NCI-H2196 treated with DMSO at 0.1 percent for 48 hours (cell line): ENCODE measurements around the gene C16orf89.

Source experiments
- DNase-seq: peaks from one replicate; lab custom pipeline; 2025; ENCODE audit not compliant: unreplicated experiment; lab: John Stamatoyannopoulos, UW

Gene C16orf89

DNA sequence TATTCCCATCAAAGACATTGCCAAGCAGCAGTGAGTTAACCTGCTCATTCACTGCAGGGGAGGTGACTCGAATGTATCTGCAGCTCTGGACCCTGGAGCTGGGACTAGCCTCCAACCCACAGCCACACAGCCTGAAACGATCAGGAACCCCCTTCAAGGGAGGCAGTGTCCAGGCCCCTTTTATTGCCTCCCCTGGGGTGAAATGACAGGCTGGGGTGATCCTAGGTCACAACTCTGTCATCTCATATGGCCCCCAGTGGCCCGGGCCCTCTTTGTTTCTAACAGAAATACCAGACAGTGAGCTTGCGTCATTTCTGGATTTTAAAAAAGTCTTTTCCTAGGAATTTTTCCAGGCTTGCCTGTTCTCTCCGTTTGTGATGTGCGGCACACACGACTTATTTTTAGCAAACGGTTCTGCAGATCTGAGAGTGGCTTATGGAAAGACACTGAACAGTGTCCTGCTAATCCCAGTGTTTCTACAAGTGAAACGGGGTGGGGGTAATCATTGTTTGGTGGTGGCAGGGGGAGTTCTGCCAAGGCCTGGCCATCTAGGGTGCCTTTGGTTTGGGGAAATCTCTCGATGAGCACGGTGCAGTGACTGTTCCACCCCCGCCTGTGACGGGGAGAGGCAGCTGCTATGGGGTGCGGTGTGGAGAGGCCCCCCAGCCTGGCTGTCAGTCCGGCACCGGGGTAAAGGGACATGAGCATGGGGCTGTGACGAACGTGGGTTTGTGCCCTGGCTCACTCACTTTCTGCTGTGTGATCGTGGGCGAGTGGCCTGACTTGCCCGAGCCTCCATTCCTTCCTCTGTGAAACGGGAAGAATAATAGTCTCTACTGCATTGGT, 59.2 kb downstream of the C16orf89 start:
- no peak for DNase-seq

DNA sequence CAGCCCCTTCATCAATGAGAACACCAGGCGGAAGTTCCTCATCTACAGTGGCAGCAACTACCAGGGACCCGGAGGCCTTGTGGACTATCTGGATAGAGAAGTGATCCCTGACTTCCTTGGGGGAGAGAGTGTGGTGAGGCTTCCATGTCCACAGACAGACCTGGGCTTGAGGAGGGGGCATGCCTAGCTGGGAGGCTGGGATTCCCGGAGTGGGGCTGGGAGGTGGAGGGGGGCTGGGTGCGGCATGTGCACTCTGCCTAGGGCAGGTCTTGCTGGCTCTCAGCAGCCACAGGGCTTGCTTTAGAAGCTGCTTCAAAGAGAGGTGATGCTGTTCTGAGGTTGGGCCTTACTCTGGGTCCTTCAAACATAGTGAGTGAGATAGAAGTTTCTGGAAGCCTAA, 59.8 kb downstream of the C16orf89 start:
- no peak for DNase-seq

GRCh38 chr16:5004311-5004710, 61.4 kb downstream of the C16orf89 start:
- DNase-seq = no peak

DNA sequence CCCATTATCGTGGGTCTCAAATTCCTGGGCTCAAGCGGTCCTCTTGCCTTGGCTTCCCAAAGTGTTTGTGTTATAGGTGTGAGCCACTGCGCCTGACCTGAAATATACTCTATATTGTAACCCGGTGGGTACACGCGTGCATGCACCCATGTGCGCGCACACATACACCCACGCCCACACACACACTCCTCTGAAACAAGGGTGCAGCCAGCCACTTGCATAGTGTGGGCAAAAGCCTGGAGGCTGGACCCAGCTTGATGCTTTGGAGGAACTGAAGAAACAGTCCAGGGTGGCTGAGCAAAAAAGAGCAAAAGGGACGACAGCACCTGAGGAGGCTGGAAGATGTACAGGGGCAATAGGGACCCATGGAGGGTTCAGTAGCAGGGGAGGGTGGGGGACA, 61.9 kb downstream of the C16orf89 start:
- no peak for DNase-seq

DNA sequence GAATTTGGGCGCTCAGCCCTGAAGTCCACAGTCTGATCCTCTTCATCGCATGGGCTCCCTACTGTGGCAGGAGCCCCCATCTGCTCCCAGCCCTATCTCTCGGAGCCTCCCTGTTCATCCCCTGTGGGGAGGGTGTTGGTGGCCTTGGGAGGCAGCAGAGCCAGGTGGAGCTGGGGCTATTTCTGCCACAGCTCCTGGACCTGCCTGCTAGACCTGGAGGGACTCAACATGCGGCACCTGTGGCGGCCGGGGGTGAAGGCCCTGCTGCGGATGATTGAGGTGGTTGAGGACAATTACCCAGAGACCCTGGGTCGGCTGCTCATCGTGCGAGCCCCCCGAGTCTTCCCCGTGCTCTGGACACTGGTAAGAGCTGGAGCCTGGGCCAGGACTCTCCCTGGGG, 62.5 kb downstream of the C16orf89 start:
- DNase-seq = no peak

DNA sequence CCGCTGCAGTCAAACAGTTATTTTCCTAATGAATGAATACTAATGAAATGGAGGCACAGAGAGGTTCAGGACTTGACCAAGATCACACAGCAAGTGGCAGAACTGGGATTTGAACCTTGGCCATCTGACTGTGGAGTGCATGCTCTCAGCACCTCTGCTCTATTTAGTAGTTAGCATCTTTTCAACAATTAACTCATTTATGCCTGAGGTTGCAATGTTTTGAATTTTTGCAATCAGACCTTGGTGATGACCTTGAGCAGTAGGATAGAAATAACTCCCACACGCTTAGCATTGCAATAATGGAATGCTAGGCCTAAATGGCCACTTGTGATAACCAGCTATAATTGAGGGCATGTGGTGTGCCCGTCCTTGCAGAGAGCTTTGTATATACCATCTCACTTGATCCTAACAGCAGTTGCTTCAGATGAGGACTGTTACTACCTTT, 63.0 kb downstream of the C16orf89 start:
- DNase-seq = no peak

- no peak for DNase-seq
These were observed 63.8 kb downstream of the C16orf89 start for GRCh38 chr16:5001986-5002385.

DNA sequence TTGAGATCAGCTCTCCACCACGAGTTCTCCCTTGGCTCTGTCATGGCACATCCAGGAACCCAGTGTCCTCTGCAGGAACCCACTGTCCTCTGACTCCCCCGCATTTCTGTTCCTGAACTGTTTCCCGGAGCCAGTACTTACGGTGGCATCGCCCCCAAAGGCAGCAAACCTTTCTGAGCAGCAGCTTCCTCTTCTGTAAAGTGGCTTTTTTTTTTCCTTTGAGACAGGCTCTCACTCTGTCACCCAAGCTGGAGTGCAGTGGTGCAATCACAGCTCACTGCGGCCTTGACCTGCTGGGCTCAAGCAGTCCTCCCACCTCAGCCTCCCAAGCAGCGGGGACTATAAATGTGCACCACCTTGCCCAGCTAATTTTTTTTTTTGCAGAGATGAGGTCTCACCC, 64.2 kb downstream of the C16orf89 start:
- DNase-seq = no peak

DNA sequence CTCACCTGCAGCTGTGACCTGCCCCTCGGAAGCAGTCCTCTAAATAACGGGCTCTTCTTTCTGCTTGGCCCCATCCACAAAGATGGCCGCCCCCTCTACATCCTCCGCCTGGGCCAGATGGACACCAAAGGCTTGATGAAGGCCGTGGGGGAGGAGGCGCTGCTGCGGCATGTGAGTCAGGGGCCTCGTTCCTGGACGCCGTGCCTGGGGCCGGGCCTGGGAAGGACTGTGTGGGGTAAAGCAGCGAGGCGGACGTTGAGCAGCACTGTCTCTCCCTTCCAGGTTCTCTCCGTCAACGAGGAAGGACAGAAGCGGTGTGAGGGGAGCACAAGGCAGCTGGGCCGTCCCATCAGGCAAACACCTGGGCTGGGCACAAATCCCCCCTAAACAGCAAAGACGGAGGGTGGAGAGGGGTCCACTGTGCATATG, 65.2 kb downstream of the C16orf89 start:
- DNase-seq = no peak

- no peak for DNase-seq
These were observed 70.9 kb downstream of the C16orf89 start for GRCh38 chr16:4994719-4995434.
